Skeletal muscle satellite cell (primary cell): Measurements from ENCODE around the gene ENOPH1. TPM values are rescaled to one million over a fixed set of nuclear protein-coding genes. Genes with fewer than 3 reads are reported as not detected.

Experiments
- H3K27me3 ChIP-seq: 2 replicates; pipeline ENCODE4 v1.7.0; 2013; ENCODE audit warnings: low read length; ENCODE audit not compliant: control insufficient read depth, insufficient read depth
- H3K36me3 ChIP-seq: 2 replicates; pipeline ENCODE4 v1.7.0; 2013; ENCODE audit warnings: mild to moderate bottlenecking, control low read depth, low read length; ENCODE audit not compliant: insufficient read depth
- H3K4me1 ChIP-seq: 2 replicates; pipeline ENCODE4 v1.7.0; 2013; ENCODE audit warnings: low read length; ENCODE audit not compliant: control insufficient read depth, insufficient read depth
- H3K4me2 ChIP-seq: 2 replicates; pipeline ENCODE4 v1.7.0; 2013; ENCODE audit warnings: mild to moderate bottlenecking, low read length
- H3K4me3 ChIP-seq: 2 replicates; pipeline ENCODE4 v1.7.0; 2013; ENCODE audit warnings: low read length
- H3K9ac ChIP-seq: 2 replicates; pipeline ENCODE4 v1.7.0; 2013; ENCODE audit warnings: mild to moderate bottlenecking, low read depth, low read length, moderate library complexity
- H3K9me3 ChIP-seq: replicated peaks from 2 replicates; pipeline ENCODE4 v1.7.0; 2013; ENCODE audit warnings: mild to moderate bottlenecking, control low read depth, low read length
- small RNA-seq: library from RNA; depleted of rRNA; stranded (forward); fragments of <200 nt; gene quantifications from one replicate; pipeline ENCODE3, GENCODE V24; 2012

ENOPH1 gene

GRCh38 chr4:82495666-82496065 lies 65.3 kb downstream of the ENOPH1 start:
- H3K4me3 ChIP-seq = no peak overlapping the region

GRCh38 chr4:82496349-82496748 lies 66.0 kb downstream of the ENOPH1 start:
- no peaks in the 10 kb centered on the region for H3K36me3 ChIP-seq
- H3K4me2 ChIP-seq = no peak overlapping the region
- no peak overlapping the region for H3K4me3 ChIP-seq
- H3K9me3 ChIP-seq = no peaks in the 10 kb centered on the region
- no peak overlapping the region for H3K9ac ChIP-seq
- H3K4me1 ChIP-seq = peaks cover 10% of the 10 kb centered on the region
- H3K27me3 ChIP-seq = no peaks in the 10 kb centered on the region

More at GRCh38 chr4:82495666-82496065, 65.3 kb downstream of the ENOPH1 start:
- Histone ChIP-seq H3K27me3 (no peaks in the 10 kb centered on the region), H3K4me1 (peaks cover 6% of the 10 kb centered on the region), H3K36me3 (no peaks in the 10 kb centered on the region), H3K4me2 (no peak overlapping the region), H3K9me3 (no peaks in the 10 kb centered on the region), H3K9ac (no peak overlapping the region)

GRCh38 chr4:82499738-82500434 lies 69.5 kb downstream of the ENOPH1 start:
- H3K36me3 ChIP-seq = no peaks in the 10 kb centered on the region
- no peak overlapping the region for H3K4me2 ChIP-seq
- H3K9ac ChIP-seq = no peak overlapping the region
- H3K4me3 ChIP-seq = no peak overlapping the region
- no peaks in the 10 kb centered on the region for H3K9me3 ChIP-seq
- no peaks in the 10 kb centered on the region for H3K27me3 ChIP-seq
- peaks cover 10% of the 10 kb centered on the region for H3K4me1 ChIP-seq

GRCh38 chr4:82500435-82501153 lies 70.2 kb downstream of the ENOPH1 start:
- peaks cover 10% of the 10 kb centered on the region for H3K4me1 ChIP-seq
- H3K4me3 ChIP-seq = no peak overlapping the region
- H3K4me2 ChIP-seq = no peak overlapping the region
- H3K9ac ChIP-seq = no peak overlapping the region
- no peaks in the 10 kb centered on the region for H3K36me3 ChIP-seq
- no peaks in the 10 kb centered on the region for H3K9me3 ChIP-seq
- H3K27me3 ChIP-seq = no peaks in the 10 kb centered on the region

GRCh38 chr4:82501154-82501442 lies 70.7 kb downstream of the ENOPH1 start:
- Histone ChIP-seq H3K4me3 (no peak overlapping the region), H3K36me3 (no peaks in the 10 kb centered on the region), H3K27me3 (no peaks in the 10 kb centered on the region), H3K4me1 (peaks cover 10% of the 10 kb centered on the region), H3K9me3 (no peaks in the 10 kb centered on the region), H3K4me2 (no peak overlapping the region), H3K9ac (no peak overlapping the region)

- Histone ChIP-seq H3K9ac (no peak overlapping the region), H3K36me3 (no peaks in the 10 kb centered on the region), H3K27me3 (peaks cover 3% of the 10 kb centered on the region)
Measured at GRCh38 chr4:82508011-82508410, 77.6 kb downstream of the ENOPH1 start.

GRCh38 chr4:82508806-82509428 lies 78.5 kb downstream of the ENOPH1 start:
- Histone ChIP-seq H3K4me1 (no peaks in the 10 kb centered on the region), H3K36me3 (no peaks in the 10 kb centered on the region), H3K9ac (no peak overlapping the region), H3K4me3 (no peak overlapping the region), H3K9me3 (no peaks in the 10 kb centered on the region), H3K27me3 (peaks cover 3% of the 10 kb centered on the region), H3K4me2 (no peak overlapping the region)

More at GRCh38 chr4:82508011-82508410, 77.6 kb downstream of the ENOPH1 start:
- Histone ChIP-seq H3K4me2 (no peak overlapping the region), H3K4me3 (no peak overlapping the region), H3K4me1 (no peaks in the 10 kb centered on the region), H3K9me3 (no peaks in the 10 kb centered on the region)

- Histone ChIP-seq H3K4me2 (no peak overlapping the region), H3K9me3 (no peaks in the 10 kb centered on the region), H3K4me3 (no peak overlapping the region), H3K9ac (no peak overlapping the region), H3K36me3 (no peaks in the 10 kb centered on the region), H3K4me1 (no peaks in the 10 kb centered on the region), H3K27me3 (peaks cover 3% of the 10 kb centered on the region)
Measured at GRCh38 chr4:82510216-82510615, 79.8 kb downstream of the ENOPH1 start.

Small RNAs within 50 kb of the gene (small RNA-seq; reads per million reads assigned to genes)
- gene RF00150 = not detected
